CD14-positive monocyte (primary cell): ENCODE measurements around the gene MRPS23. TPM values are rescaled to one million over a fixed set of nuclear protein-coding genes. Genes with fewer than 3 reads are reported as not detected.

ENCODE experiments used
- DNase-seq, 3 donors: peaks; one replicate each; pipeline ENCODE4 v3.0.0-alpha.2; 2011 to 2022
- H2AFZ ChIP-seq: 2 replicates; pipeline ENCODE4 v1.6.0; 2012; ENCODE audit warnings: mild to moderate bottlenecking, low read depth, low read length, inconsistent platforms; ENCODE audit not compliant: insufficient read depth, poor library complexity, severe bottlenecking
- H3K27ac ChIP-seq, 2 donors: 1 replicate in 1 of 2; 2 replicates in 1 of 2; pipeline ENCODE4 v1.5.1; 2012 to 2013; ENCODE audit warnings: low read length in 2 of 2, control low read depth in 1 of 2, inconsistent platforms in 1 of 2, low read depth in 1 of 2, mild to moderate bottlenecking in 1 of 2
- H3K27me3 ChIP-seq, 2 donors: one replicate each; pipeline versions ENCODE4 v1.6.0 to v1.6.1; 2011 to 2013; ENCODE audit warnings: low read length in 2 of 2; ENCODE audit not compliant: control insufficient read depth in 2 of 2, insufficient read depth in 2 of 2
- H3K36me3 ChIP-seq, 2 donors: replicated peaks in 1 of 2; 1 replicate in 1 of 2; 2 replicates in 1 of 2; pipeline versions ENCODE4 v1.5.1 to v1.6.1; 2012 to 2013; ENCODE audit warnings: low read length in 2 of 2, control low read depth in 1 of 2, inconsistent platforms in 1 of 2, mild to moderate bottlenecking in 1 of 2; ENCODE audit not compliant: insufficient read depth in 2 of 2, control insufficient read depth in 1 of 2
- H3K4me1 ChIP-seq, 2 donors: 1 replicate in 1 of 2; 2 replicates in 1 of 2; pipeline versions ENCODE4 v1.5.1 to v1.6.1; 2012 to 2013; ENCODE audit warnings: low read length in 2 of 2, control low read depth in 1 of 2, inconsistent platforms in 1 of 2, mild to moderate bottlenecking in 1 of 2, moderate library complexity in 1 of 2; ENCODE audit not compliant: insufficient read depth in 2 of 2, control insufficient read depth in 1 of 2
- H3K4me2 ChIP-seq: replicated peaks from 2 replicates; pipeline ENCODE3; 2012; ENCODE audit warnings: low read length, moderate library complexity, mild to moderate bottlenecking; ENCODE audit not compliant: poor library complexity, severe bottlenecking; ENCODE audit errors: extremely low read depth
- H3K4me3 ChIP-seq, 3 experiments: fragments of 200-600 bp in 1 of 3; sonication (generic) in 1 of 3; replicated peaks in 1 of 3; 1 replicate in 2 of 3; 2 replicates in 1 of 3; pipeline ENCODE4 v1.5.1; 2011 to 2013; ENCODE audit warnings: low read length in 3 of 3, mild to moderate bottlenecking in 3 of 3, control low read depth in 2 of 3, low read depth in 2 of 3, inconsistent platforms in 1 of 3, moderate library complexity in 1 of 3
- H3K79me2 ChIP-seq: 2 replicates; pipeline ENCODE4 v1.6.0; 2012; ENCODE audit warnings: mild to moderate bottlenecking, control low read depth, inconsistent platforms, low read length, moderate library complexity; ENCODE audit not compliant: insufficient read depth
- H3K9ac ChIP-seq: 2 replicates; pipeline ENCODE4 v1.6.0; 2017; ENCODE audit warnings: low read length, mild to moderate bottlenecking; ENCODE audit not compliant: insufficient read depth, poor library complexity, severe bottlenecking
- H3K9me3 ChIP-seq, 2 donors: replicated peaks in 1 of 2; 1 replicate in 1 of 2; 2 replicates in 1 of 2; pipeline versions ENCODE4 v1.5.1 to v1.6.1; 2012 to 2013; ENCODE audit warnings: low read length in 2 of 2, control low read depth in 1 of 2; ENCODE audit not compliant: control insufficient read depth in 1 of 2, insufficient read depth in 1 of 2
- H4K20me1 ChIP-seq: 2 replicates; pipeline ENCODE4 v1.6.0; 2012; ENCODE audit warnings: mild to moderate bottlenecking, low read length, control low read depth, moderate library complexity; ENCODE audit not compliant: insufficient read depth
- H3K27ac Mint-ChIP-seq, 7 donors: one replicate each; pipeline ENCODE4 v1.8.0; 2020; ENCODE audit warnings: mild to moderate bottlenecking in 7 of 7, mixed read lengths in 7 of 7, moderate library complexity in 6 of 7, inconsistent platforms in 2 of 7
- H3K27me3 Mint-ChIP-seq, 3 donors: one replicate each; pipeline ENCODE4 v1.8.0; 2021 to 2022; ENCODE audit warnings: low read depth in 3 of 3, mild to moderate bottlenecking in 3 of 3, mixed read lengths in 3 of 3, moderate library complexity in 3 of 3, inconsistent platforms in 1 of 3
- H3K36me3 Mint-ChIP-seq, 2 donors: one replicate each; pipeline ENCODE4 v1.8.0; 2020; ENCODE audit warnings: mixed read lengths in 2 of 2, inconsistent platforms in 1 of 2, mild to moderate bottlenecking in 1 of 2
- H3K4me1 Mint-ChIP-seq: one replicate; pipeline ENCODE4 v1.8.0; 2020; ENCODE audit warnings: mild to moderate bottlenecking, mixed read lengths
- H3K4me3 Mint-ChIP-seq, 2 donors: one replicate each; pipeline ENCODE4 v1.8.0; 2020; ENCODE audit warnings: mild to moderate bottlenecking in 2 of 2, mixed read lengths in 2 of 2, moderate library complexity in 1 of 2
- H3K9me3 Mint-ChIP-seq, 7 donors: one replicate each; pipeline ENCODE4 v1.8.0; 2020 to 2022; ENCODE audit warnings: mixed read lengths in 7 of 7, mild to moderate bottlenecking in 6 of 7, moderate library complexity in 6 of 7, inconsistent platforms in 2 of 7
- WGBS: methylation state at CpG from one replicate; pipeline ENCODE4 v1.1.5; 2013; ENCODE audit warnings: missing lambda C conversion rate; ENCODE audit not compliant: insufficient coverage; 5-methylcytosine and 5-hydroxymethylcytosine counted together
- intact Hi-C, 2 donors: fragments of 100-400 bp; cut with micrococcal nuclease; formaldehyde crosslinking; loops; one replicate each; pipeline versions ENCODE4 v1.15.0 to v1.15.1; 2023
- polyA plus RNA-seq, 3 donors: library from polyadenylated mRNA; depleted of rRNA in 1 of 3; unstranded in 2 of 3; stranded (reverse) in 1 of 3; fragments of 300-500 nt in 2 of 3; fragments of >200 nt in 1 of 3; fragmentation: Illumina TruSeq in 2 of 3; gene quantifications; 1 replicate in 2 of 3; 2 replicates in 1 of 3; pipeline ENCODE4 v1.2.3, GENCODE V29; 2012 to 2021
- TF ChIP-seq, protein P1 (sequence below): fragments of 200-600 bp; IDR thresholded peaks from one replicate; pipeline ENCODE4 v1.8.0; 2022; ENCODE audit warnings: antibody characterized with exemption, mild to moderate bottlenecking

MRPS23 gene
- polyA plus RNA-seq, 3 donors, result 14.5 to 40.6 (median 32.7) TPM

DNA sequence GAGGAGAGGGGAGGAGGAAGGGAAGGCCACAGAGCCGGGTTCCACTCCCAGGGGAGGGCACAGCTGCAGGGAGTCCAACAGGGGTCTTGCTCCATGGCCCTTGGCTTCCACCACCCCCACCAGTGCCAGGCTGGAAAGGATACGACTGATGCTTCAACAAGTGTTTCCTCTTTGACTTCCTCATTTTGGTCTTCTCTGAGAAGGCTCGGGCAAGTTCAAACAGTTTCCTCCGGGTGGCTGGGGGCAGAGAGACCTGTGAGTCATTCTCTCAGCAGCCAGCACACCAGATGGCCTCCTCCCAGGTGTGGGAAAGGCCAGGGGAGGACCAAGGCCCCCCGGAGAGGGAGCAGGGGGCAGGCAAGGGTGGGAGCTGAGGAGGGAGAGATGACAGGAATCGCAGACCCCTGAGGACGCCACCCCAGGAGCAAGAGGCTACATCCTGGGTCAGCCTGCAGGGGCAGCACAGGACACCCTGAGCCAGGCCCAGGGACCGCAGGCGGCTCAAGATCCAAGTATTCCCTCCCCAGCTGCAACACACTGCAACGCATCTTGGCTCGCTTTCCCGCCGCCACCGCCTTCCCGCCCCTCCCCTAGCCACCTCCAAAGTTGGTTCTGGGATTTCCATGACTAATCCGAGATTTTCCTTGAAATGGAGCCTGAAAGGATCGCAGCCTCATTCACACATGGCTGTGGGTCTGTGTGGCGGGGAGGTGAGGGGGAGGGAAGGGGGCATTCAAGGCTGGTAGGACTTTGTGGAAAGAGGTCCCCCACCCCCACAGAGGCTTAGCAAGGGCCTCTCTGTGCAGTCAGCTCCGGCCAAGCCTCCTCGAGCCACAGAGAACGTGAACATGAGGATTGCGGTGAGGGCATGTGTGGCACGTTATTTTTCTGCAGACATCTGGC, 18.4 kb upstream of the MRPS23 start:
- Histone ChIP-seq H3K4me3 (no peak overlapping the region), H3K4me1 (peaks cover 40 to 43% of the 10 kb centered on the region in 2 donors), H3K27ac (peak overlapping the region; percentile 33 to 62), H3K36me3 (peaks cover 0 to 31% of the 10 kb centered on the region in 2 donors), H2AFZ (peak overlapping the region; percentile 21), H3K4me2 (peak overlapping the region; percentile 45), H4K20me1 (peaks cover 9% of the 10 kb centered on the region), H3K79me2 (no peaks in the 10 kb centered on the region), H3K27me3 (no peaks in the 10 kb centered on the region), H3K9me3 (no peaks in the 10 kb centered on the region), H3K9ac (no peak overlapping the region)
- Mint-ChIP-seq H3K36me3 (peaks cover 48 to 67% of the 10 kb centered on the region in 2 donors), H3K4me3 (peak overlapping the region; percentile 26 to 56), H3K4me1 (peaks cover 44% of the 10 kb centered on the region), H3K27ac (peak overlapping the region; percentile 56 to 89 (median 76)), H3K27me3 (peaks cover 7 to 13% (median 11%) of the 10 kb centered on the region in 3 donors), H3K9me3 (no peaks in the 10 kb centered on the region)
- WGBS, result 1% methylated on average over 13 of the region's 23 CpGs
- peak; percentile 78 to 92 (median 86) for DNase-seq
- intact Hi-C loops, result loop anchor here in 1 of 2 donors (10.0 kb wide), 1 partner anchor 247 kb away; no protein-coding TSS in a partner anchor
- TF ChIP-seq, protein P1, sequence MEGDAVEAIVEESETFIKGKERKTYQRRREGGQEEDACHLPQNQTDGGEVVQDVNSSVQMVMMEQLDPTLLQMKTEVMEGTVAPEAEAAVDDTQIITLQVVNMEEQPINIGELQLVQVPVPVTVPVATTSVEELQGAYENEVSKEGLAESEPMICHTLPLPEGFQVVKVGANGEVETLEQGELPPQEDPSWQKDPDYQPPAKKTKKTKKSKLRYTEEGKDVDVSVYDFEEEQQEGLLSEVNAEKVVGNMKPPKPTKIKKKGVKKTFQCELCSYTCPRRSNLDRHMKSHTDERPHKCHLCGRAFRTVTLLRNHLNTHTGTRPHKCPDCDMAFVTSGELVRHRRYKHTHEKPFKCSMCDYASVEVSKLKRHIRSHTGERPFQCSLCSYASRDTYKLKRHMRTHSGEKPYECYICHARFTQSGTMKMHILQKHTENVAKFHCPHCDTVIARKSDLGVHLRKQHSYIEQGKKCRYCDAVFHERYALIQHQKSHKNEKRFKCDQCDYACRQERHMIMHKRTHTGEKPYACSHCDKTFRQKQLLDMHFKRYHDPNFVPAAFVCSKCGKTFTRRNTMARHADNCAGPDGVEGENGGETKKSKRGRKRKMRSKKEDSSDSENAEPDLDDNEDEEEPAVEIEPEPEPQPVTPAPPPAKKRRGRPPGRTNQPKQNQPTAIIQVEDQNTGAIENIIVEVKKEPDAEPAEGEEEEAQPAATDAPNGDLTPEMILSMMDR, result peak; percentile 69

- H3K4me1 ChIP-seq, result peaks cover 33 to 37% of the 10 kb centered on the region in 2 donors
- no peak overlapping the region for H2AFZ ChIP-seq
- H3K4me1 Mint-ChIP-seq, result peaks cover 38% of the 10 kb centered on the region
- H3K9me3 ChIP-seq, result no peaks in the 10 kb centered on the region
- TF ChIP-seq, protein P1, result no peak
- H3K36me3 ChIP-seq, result peaks cover 0 to 28% of the 10 kb centered on the region in 2 donors
- no peak overlapping the region for H3K27ac ChIP-seq
- H3K79me2 ChIP-seq, result no peaks in the 10 kb centered on the region
- H4K20me1 ChIP-seq, result no peaks in the 10 kb centered on the region
- WGBS, result 78% methylated on average over 9 of the region's 10 CpGs
- peak overlapping the region; percentile 45 for H3K4me2 ChIP-seq
- peaks cover 52 to 73% of the 10 kb centered on the region in 2 donors for H3K36me3 Mint-ChIP-seq
- peaks cover 14 to 18% (median 17%) of the 10 kb centered on the region in 3 donors for H3K27me3 Mint-ChIP-seq
- no peak overlapping the region for H3K9ac ChIP-seq
- DNase-seq, result no peak
- peaks cover 0 to 8% of the 10 kb centered on the region in 2 donors for H3K27me3 ChIP-seq
- intact Hi-C loops, result loop anchor here in 1 of 2 donors (10.0 kb wide), 1 partner anchor 248 kb away; no protein-coding TSS in a partner anchor
- no peak overlapping the region for H3K4me3 Mint-ChIP-seq
- H3K9me3 Mint-ChIP-seq, result no peaks in the 10 kb centered on the region
- H3K27ac Mint-ChIP-seq, result peak overlapping the region in 1 of 7 donors; percentile 89
- no peak overlapping the region for H3K4me3 ChIP-seq
These were observed 17.3 kb upstream of the MRPS23 start for GRCh38 chr17:57867126-57867525.
